ENCODE data around the gene ERP27.

Gene ERP27

DNA sequence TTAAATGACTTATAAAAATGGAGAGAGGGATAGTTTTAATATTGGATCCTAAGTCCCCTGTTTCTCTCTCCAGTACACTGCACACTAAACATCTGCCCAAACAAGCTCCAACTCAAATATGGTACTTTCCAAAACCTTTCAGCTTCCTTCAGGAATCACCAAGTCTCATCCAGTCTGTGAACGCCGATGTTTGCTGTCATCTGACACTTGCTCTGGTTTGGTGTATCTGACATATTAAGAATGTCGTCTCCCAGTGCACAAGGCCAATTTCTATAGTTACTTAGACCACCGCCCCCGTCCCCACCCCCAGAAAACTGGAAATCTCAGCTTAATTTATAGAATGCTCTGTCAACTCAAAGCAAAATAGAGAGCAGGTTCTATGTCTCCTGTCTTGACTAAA, 47.6 kb downstream of the ERP27 start:
- no peaks in the 10 kb centered on the region for H3K36me3 ChIP-seq (ENCODE audit: control insufficient read depth, insufficient read depth, low read length)
- 100% methylated on average over 2 to 3 of the region's 5 CpGs for WGBS, 2 experiments (ENCODE audit: insufficient coverage in 2 of 2)
- H3K27ac ChIP-seq (ENCODE audit: low read depth, low read length, severe bottlenecking), result no peak overlapping the region
- no peaks in the 10 kb centered on the region for H3K4me1 ChIP-seq (ENCODE audit: control insufficient read depth, insufficient read depth, low read length, poor library complexity, severe bottlenecking)
- no peak overlapping the region for H3K4me3 ChIP-seq (ENCODE audit: extremely low read depth, insufficient read depth, low read length, poor library complexity, severe bottlenecking)
- no peaks in the 10 kb centered on the region for H3K9me3 ChIP-seq (ENCODE audit: control insufficient read depth, low read length)

DNA sequence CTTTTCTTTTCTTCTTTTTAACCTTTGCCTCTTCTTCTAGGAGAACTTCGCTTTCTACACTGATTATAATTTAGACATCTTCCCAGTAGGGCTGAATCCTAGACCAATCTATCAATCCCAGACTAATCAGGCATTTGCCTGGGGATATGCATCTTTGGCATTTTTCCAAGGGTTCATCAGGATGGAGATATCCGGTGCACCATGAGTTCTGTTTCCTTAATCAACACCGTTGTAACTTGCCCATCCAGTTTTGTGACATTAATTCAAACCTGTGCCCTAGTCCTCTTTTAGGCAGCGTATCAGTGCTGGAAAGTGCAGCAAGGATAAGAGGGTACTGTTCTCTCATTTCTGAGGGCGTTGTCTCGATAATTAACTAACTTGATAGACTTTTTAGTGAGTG, 52.1 kb downstream of the ERP27 start:
- WGBS, 2 experiments (ENCODE audit: insufficient coverage in 2 of 2), result 90 to 91% methylated on average over 4 to 5 of the region's 6 CpGs
- H3K27ac ChIP-seq (ENCODE audit: low read depth, low read length, severe bottlenecking), result no peak overlapping the region

DNA sequence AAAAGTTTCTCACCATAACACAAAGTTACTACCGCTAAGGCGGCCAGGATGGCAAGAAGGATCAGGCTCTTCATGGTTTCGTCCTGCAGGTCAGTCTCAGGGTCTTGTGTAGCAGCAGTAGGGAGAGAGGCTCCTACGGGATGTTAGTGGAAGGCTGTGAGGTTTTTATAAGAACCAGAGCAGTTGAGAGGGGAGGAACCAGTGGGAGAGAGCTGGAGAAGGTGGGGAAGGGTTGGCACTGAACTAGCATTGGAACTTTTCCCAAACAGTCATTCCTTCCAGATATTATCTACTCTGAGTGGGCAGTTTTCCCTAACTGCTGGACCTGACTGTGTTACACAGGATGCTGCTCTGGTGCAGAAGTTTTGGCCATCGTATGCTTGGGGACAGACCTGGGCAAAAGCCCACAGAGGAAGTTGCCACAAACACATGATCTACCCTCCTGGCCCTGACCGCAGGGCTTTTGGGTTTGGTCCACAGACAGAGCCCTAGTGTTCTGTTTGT, 52.6 kb downstream of the ERP27 start, which contains the start of gene MGP:
TSS of gene MGP (minus strand) at position 137 of the 504 bp plus-strand sequence. CDS start at position 74, 63 bp downstream.
- no peak within 1 kb of the TSS for H3K27ac ChIP-seq (ENCODE audit: low read depth, low read length, severe bottlenecking)
- H3K4me1 ChIP-seq (ENCODE audit: control insufficient read depth, insufficient read depth, low read length, poor library complexity, severe bottlenecking), result no peaks in the 10 kb centered on the region
- H3K9me3 ChIP-seq (ENCODE audit: control insufficient read depth, low read length), result no peaks in the 10 kb centered on the region
- H3K4me3 ChIP-seq (ENCODE audit: extremely low read depth, insufficient read depth, low read length, poor library complexity, severe bottlenecking), result no peak within 1 kb of the TSS
- H3K36me3 ChIP-seq (ENCODE audit: control insufficient read depth, insufficient read depth, low read length), result no peaks in the 10 kb centered on the region
- WGBS, 2 experiments (ENCODE audit: insufficient coverage in 2 of 2), result 90 to 93% methylated on average over 3 of the region's 6 CpGs

More for the DNA sequence above, 52.1 kb downstream of the ERP27 start:
- no peak overlapping the region for H3K4me3 ChIP-seq (ENCODE audit: extremely low read depth, insufficient read depth, low read length, poor library complexity, severe bottlenecking)
- H3K9me3 ChIP-seq (ENCODE audit: control insufficient read depth, low read length), result no peaks in the 10 kb centered on the region
- no peaks in the 10 kb centered on the region for H3K4me1 ChIP-seq (ENCODE audit: control insufficient read depth, insufficient read depth, low read length, poor library complexity, severe bottlenecking)
- H3K36me3 ChIP-seq (ENCODE audit: control insufficient read depth, insufficient read depth, low read length), result no peaks in the 10 kb centered on the region

GRCh38 chr12:14884458-14884878, 53.9 kb downstream of the ERP27 start:
- 95 to 100% methylated on average over 2 of the region's 5 CpGs for WGBS, 2 experiments (ENCODE audit: insufficient coverage in 2 of 2)
- H3K27ac ChIP-seq (ENCODE audit: low read depth, low read length, severe bottlenecking), result no peak overlapping the region
- no peaks in the 10 kb centered on the region for H3K9me3 ChIP-seq (ENCODE audit: control insufficient read depth, low read length)
- no peaks in the 10 kb centered on the region for H3K36me3 ChIP-seq (ENCODE audit: control insufficient read depth, insufficient read depth, low read length)
- H3K4me1 ChIP-seq (ENCODE audit: control insufficient read depth, insufficient read depth, low read length, poor library complexity, severe bottlenecking), result no peaks in the 10 kb centered on the region
- H3K4me3 ChIP-seq (ENCODE audit: extremely low read depth, insufficient read depth, low read length, poor library complexity, severe bottlenecking), result no peak overlapping the region

- Histone ChIP-seq H3K4me1 (ENCODE audit: control insufficient read depth, insufficient read depth, low read length, poor library complexity, severe bottlenecking) (no peaks in the 10 kb centered on the region), H3K4me3 (ENCODE audit: extremely low read depth, insufficient read depth, low read length, poor library complexity, severe bottlenecking) (no peak overlapping the region), H3K9me3 (ENCODE audit: control insufficient read depth, low read length) (no peaks in the 10 kb centered on the region), H3K27ac (ENCODE audit: low read depth, low read length, severe bottlenecking) (no peak overlapping the region), H3K36me3 (ENCODE audit: control insufficient read depth, insufficient read depth, low read length) (no peaks in the 10 kb centered on the region)
- WGBS, 2 experiments (ENCODE audit: insufficient coverage in 2 of 2), result 89 to 94% methylated on average over 9 of the region's 10 CpGs
These were observed 54.7 kb downstream of the ERP27 start for GRCh38 chr12:14883686-14884085.

DNA sequence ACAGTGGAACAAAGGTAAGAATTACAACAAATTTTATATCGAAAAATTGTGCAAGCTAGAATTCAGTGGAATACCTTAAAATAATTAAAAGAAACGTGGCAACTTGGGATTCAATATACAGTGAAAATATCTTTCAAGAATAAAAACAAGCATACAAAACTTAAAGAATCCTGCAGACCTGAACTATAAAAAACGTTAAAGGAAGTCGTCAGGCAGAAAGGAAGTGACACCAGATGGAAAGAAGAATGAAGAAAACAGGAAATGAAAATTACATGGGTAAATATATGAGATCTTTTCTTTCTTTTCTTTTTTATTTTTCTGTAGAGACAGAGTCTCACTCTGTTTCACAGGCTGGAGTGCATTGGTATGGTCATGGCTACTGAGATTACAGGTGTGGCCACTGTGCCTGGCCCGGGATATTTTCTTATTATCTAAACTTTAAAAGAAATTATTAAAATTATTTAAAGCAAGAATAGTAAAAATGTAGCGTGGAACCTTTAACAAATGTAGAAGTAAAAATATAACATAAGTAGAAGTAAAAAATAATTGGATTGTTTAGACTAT, 57.4 kb downstream of the ERP27 start:
- WGBS, 2 experiments (ENCODE audit: insufficient coverage in 2 of 2), result no CpG with 5 or more reads among the region's 6 CpGs
- no peaks in the 10 kb centered on the region for H3K4me1 ChIP-seq (ENCODE audit: control insufficient read depth, insufficient read depth, low read length, poor library complexity, severe bottlenecking)
- H3K9me3 ChIP-seq (ENCODE audit: control insufficient read depth, low read length), result no peaks in the 10 kb centered on the region

GRCh38 chr12:14879222-14879933, 59.0 kb downstream of the ERP27 start:
- Histone ChIP-seq H3K4me3 (ENCODE audit: extremely low read depth, insufficient read depth, low read length, poor library complexity, severe bottlenecking) (no peak overlapping the region), H3K9me3 (ENCODE audit: control insufficient read depth, low read length) (no peaks in the 10 kb centered on the region), H3K27ac (ENCODE audit: low read depth, low read length, severe bottlenecking) (no peak overlapping the region), H3K36me3 (ENCODE audit: control insufficient read depth, insufficient read depth, low read length) (no peaks in the 10 kb centered on the region), H3K4me1 (ENCODE audit: control insufficient read depth, insufficient read depth, low read length, poor library complexity, severe bottlenecking) (no peaks in the 10 kb centered on the region)
- 94 to 98% methylated on average over 5 to 6 of the region's 8 CpGs for WGBS, 2 experiments (ENCODE audit: insufficient coverage in 2 of 2)

More for the DNA sequence above, 57.4 kb downstream of the ERP27 start:
- Histone ChIP-seq H3K36me3 (ENCODE audit: control insufficient read depth, insufficient read depth, low read length) (no peaks in the 10 kb centered on the region), H3K27ac (ENCODE audit: low read depth, low read length, severe bottlenecking) (no peak overlapping the region), H3K4me3 (ENCODE audit: extremely low read depth, insufficient read depth, low read length, poor library complexity, severe bottlenecking) (no peak overlapping the region)

DNA sequence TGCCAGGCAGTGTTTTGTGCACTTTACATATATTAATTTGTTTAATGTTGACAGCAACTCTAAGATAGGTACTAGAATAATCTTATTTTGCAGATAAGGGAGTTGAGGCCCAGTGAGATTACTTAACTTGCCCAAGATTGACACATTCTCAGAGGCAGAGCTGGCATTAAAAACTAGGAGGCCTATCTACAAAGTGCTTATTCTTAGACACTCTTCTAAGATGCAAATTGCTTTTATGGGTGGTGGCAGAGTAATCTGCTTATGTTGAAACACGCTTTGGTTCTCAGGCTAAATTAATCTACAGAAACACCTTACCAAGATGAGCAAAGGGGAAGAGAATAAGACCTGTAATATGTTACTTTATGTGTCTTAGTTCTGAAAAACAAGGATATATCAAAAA, 59.8 kb downstream of the ERP27 start:
- Histone ChIP-seq H3K4me1 (ENCODE audit: control insufficient read depth, insufficient read depth, low read length, poor library complexity, severe bottlenecking) (no peaks in the 10 kb centered on the region), H3K27ac (ENCODE audit: low read depth, low read length, severe bottlenecking) (no peak overlapping the region)
- WGBS, 2 experiments (ENCODE audit: insufficient coverage in 2 of 2), result no CpG with 5 or more reads among the region's 1 CpG

GRCh38 chr12:14876833-14877232, 61.5 kb downstream of the ERP27 start:
- Histone ChIP-seq H3K4me3 (ENCODE audit: extremely low read depth, insufficient read depth, low read length, poor library complexity, severe bottlenecking) (no peak overlapping the region), H3K4me1 (ENCODE audit: control insufficient read depth, insufficient read depth, low read length, poor library complexity, severe bottlenecking) (no peaks in the 10 kb centered on the region), H3K27ac (ENCODE audit: low read depth, low read length, severe bottlenecking) (no peak overlapping the region), H3K36me3 (ENCODE audit: control insufficient read depth, insufficient read depth, low read length) (no peaks in the 10 kb centered on the region), H3K9me3 (ENCODE audit: control insufficient read depth, low read length) (no peaks in the 10 kb centered on the region)
- WGBS, 2 experiments (ENCODE audit: insufficient coverage in 2 of 2), result no CpG with 5 or more reads among the region's 2 CpGs

More for the DNA sequence above, 59.8 kb downstream of the ERP27 start:
- H3K4me3 ChIP-seq (ENCODE audit: extremely low read depth, insufficient read depth, low read length, poor library complexity, severe bottlenecking), result no peak overlapping the region
- H3K9me3 ChIP-seq (ENCODE audit: control insufficient read depth, low read length), result no peaks in the 10 kb centered on the region
- H3K36me3 ChIP-seq (ENCODE audit: control insufficient read depth, insufficient read depth, low read length), result no peaks in the 10 kb centered on the region

DNA sequence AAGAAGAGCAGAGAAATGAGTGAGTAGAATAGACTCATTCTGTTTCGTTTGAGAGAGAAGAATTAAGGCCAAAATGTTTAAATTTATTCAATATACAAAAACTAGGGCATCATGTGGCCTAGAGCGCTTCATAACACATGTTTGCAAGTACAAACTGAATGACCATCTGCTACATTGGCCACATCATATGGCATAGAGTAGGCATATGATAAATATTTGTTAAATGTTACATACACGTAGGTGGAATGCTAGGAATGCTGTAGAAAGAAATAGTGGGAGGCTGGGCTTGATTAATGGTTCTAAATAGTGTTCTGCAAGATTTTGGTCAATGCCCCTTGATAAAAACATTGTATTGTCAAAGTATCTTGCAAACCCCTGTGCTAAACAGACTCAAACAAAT, 63.5 kb downstream of the ERP27 start:
- no peaks in the 10 kb centered on the region for H3K4me1 ChIP-seq (ENCODE audit: control insufficient read depth, insufficient read depth, low read length, poor library complexity, severe bottlenecking)
- no peaks in the 10 kb centered on the region for H3K36me3 ChIP-seq (ENCODE audit: control insufficient read depth, insufficient read depth, low read length)
- H3K4me3 ChIP-seq (ENCODE audit: extremely low read depth, insufficient read depth, low read length, poor library complexity, severe bottlenecking), result no peak overlapping the region
- 83 to 100% methylated on average over 1 of the region's 3 CpGs for WGBS, 2 experiments (ENCODE audit: insufficient coverage in 2 of 2)
- no peak overlapping the region for H3K27ac ChIP-seq (ENCODE audit: low read depth, low read length, severe bottlenecking)
- H3K9me3 ChIP-seq (ENCODE audit: control insufficient read depth, low read length), result no peaks in the 10 kb centered on the region
